SKM-1 treated with dmso at 0.1 percent for 144 hours (cell line): ENCODE measurements around the gene MYH14.

ENCODE experiments used
- DNase-seq: peaks from one replicate; lab custom pipeline; 2025; ENCODE audit not compliant: unreplicated experiment; lab: John Stamatoyannopoulos, UW

MYH14 gene

GRCh38 chr19:50358483-50359327 is 155.3 kb downstream of the MYH14 start:
- no peak for DNase-seq

- DNase-seq = no peak
Observed at GRCh38 chr19:50359328-50359818, 156.0 kb downstream of the MYH14 start.
